Common myeloid progenitor, CD34-positive (primary cell): ENCODE data around the gene RHEBL1.

Experiments used
- CTCF ChIA-PET: fragments of 350-600 bp; sonication (Branson Sonifier 250); formaldehyde crosslinking; loops from one replicate; lab custom pipeline; 2021; ENCODE audit warnings: antibody characterized with exemption; lab: Charles Lee
- POLR2A ChIA-PET: fragments of 350-600 bp; sonication (Branson Sonifier 250); formaldehyde crosslinking; loops from one replicate; lab custom pipeline; 2021; ENCODE audit warnings: antibody characterized with exemption; lab: Charles Lee
- DNase-seq, 3 donors: peaks; one replicate each; pipeline versions ENCODE4 v3.0.0 to v3.0.0-alpha.2; 2013
- H3K27ac ChIP-seq, 2 experiments: 1 replicate in 1 of 2; 2 replicates in 1 of 2; pipeline ENCODE4 v1.7.0; 2013; ENCODE audit warnings: inconsistent platforms in 2 of 2, low read length in 2 of 2, mild to moderate bottlenecking in 2 of 2, low read depth in 1 of 2, moderate library complexity in 1 of 2; ENCODE audit not compliant: severe bottlenecking in 2 of 2, insufficient read depth in 1 of 2, poor library complexity in 1 of 2
- H3K27me3 ChIP-seq, 5 experiments: replicated peaks in 2 of 5; 1 replicate in 3 of 5; 2 replicates in 2 of 5; pipeline versions ENCODE4 v1.6.1 to v1.7.0; 2013; ENCODE audit warnings: low read length in 4 of 5, mild to moderate bottlenecking in 2 of 5, moderate library complexity in 2 of 5, inconsistent platforms in 1 of 5; ENCODE audit not compliant: insufficient read depth in 5 of 5, control insufficient read depth in 4 of 5
- H3K36me3 ChIP-seq, 4 experiments: 1 replicate in 2 of 4; 2 replicates in 2 of 4; pipeline versions ENCODE4 v1.6.1 to v1.7.0; 2013; ENCODE audit warnings: low read length in 3 of 4, control low read depth in 1 of 4, mild to moderate bottlenecking in 1 of 4; ENCODE audit not compliant: control insufficient read depth in 4 of 4, insufficient read depth in 4 of 4
- H3K4me1 ChIP-seq, 4 experiments: 1 replicate in 3 of 4; 2 replicates in 1 of 4; pipeline versions ENCODE4 v1.6.1 to v1.7.1; 2013; ENCODE audit warnings: low read length in 3 of 4, mild to moderate bottlenecking in 3 of 4, control low read depth in 1 of 4, inconsistent platforms in 1 of 4, moderate library complexity in 1 of 4; ENCODE audit not compliant: control insufficient read depth in 4 of 4, insufficient read depth in 4 of 4; ENCODE audit errors: control extremely low read depth in 1 of 4
- H3K4me3 ChIP-seq, 7 experiments: 1 replicate in 4 of 7; 2 replicates in 3 of 7; pipeline versions ENCODE4 v1.5.1 to v1.7.0; 2013; ENCODE audit warnings: mild to moderate bottlenecking in 7 of 7, low read length in 6 of 7, moderate library complexity in 6 of 7, inconsistent platforms in 2 of 7, low read depth in 2 of 7, control low read depth in 1 of 7; ENCODE audit not compliant: insufficient read depth in 4 of 7, control insufficient read depth in 1 of 7; ENCODE audit errors: extremely low read depth in 1 of 7
- H3K9me3 ChIP-seq, 5 experiments: 1 replicate in 4 of 5; 2 replicates in 1 of 5; pipeline versions ENCODE4 v1.6.1 to v1.7.1; 2013; ENCODE audit warnings: low read length in 4 of 5, mild to moderate bottlenecking in 2 of 5, inconsistent platforms in 1 of 5, low read depth in 1 of 5, moderate library complexity in 1 of 5; ENCODE audit not compliant: control insufficient read depth in 4 of 5, insufficient read depth in 2 of 5; ENCODE audit errors: control extremely low read depth in 1 of 5
- WGBS: methylation state at CpG from one replicate; pipeline ENCODE4 v1.1.5; 2013; ENCODE audit not compliant: insufficient coverage; 5-methylcytosine and 5-hydroxymethylcytosine counted together

RHEBL1 gene

GRCh38 chr12:49034286-49034622 lies 35.5 kb downstream of the RHEBL1 start:
- no CpG with 5 or more reads among the region's 4 CpGs for WGBS
- no peaks in the 10 kb centered on the region for H3K9me3 ChIP-seq

GRCh38 chr12:49033611-49034285 lies 36.0 kb downstream of the RHEBL1 start:
- H3K4me3 ChIP-seq: no peak overlapping the region
- H3K9me3 ChIP-seq: no peaks in the 10 kb centered on the region
- peaks cover 13 to 94% (median 84%) of the 10 kb centered on the region in 4 experiments for H3K36me3 ChIP-seq
- 98% methylated on average over 8 of the region's 12 CpGs for WGBS
- H3K4me1 ChIP-seq: no peaks in the 10 kb centered on the region
- no peak overlapping the region for H3K27ac ChIP-seq
- no peak for DNase-seq
- H3K27me3 ChIP-seq: no peaks in the 10 kb centered on the region
- ChIA-PET CTCF (interaction anchor here (0.8 to 10.7 kb wide), 5 partner anchors 12 to 37 kb away, joined by 3 to 121 read pairs (median 5); no protein-coding TSS in a partner anchor), POLR2A (no interaction called here)

More at GRCh38 chr12:49034286-49034622, 35.5 kb downstream of the RHEBL1 start:
- H3K4me3 ChIP-seq: no peak overlapping the region
- ChIA-PET POLR2A (no interaction called here), CTCF (interaction anchor here (1.4 to 10.7 kb wide), 3 partner anchors 12 to 22 kb away, joined by 5 to 121 read pairs (median 50); no protein-coding TSS in a partner anchor)
- H3K36me3 ChIP-seq: peaks cover 13 to 94% (median 83%) of the 10 kb centered on the region in 4 experiments
- no peak for DNase-seq
- no peaks in the 10 kb centered on the region for H3K4me1 ChIP-seq
- no peak overlapping the region for H3K27ac ChIP-seq
- H3K27me3 ChIP-seq: no peaks in the 10 kb centered on the region

- 83% methylated on average over 1 of the region's 3 CpGs for WGBS
- Histone ChIP-seq H3K36me3 (peaks cover 16 to 94% (median 84%) of the 10 kb centered on the region in 4 experiments), H3K4me1 (no peaks in the 10 kb centered on the region), H3K4me3 (no peak overlapping the region), H3K9me3 (no peaks in the 10 kb centered on the region), H3K27me3 (no peaks in the 10 kb centered on the region), H3K27ac (no peak overlapping the region)
- ChIA-PET CTCF (interaction anchor here (0.8 to 10.7 kb wide), 5 partner anchors 11 to 36 kb away, joined by 3 to 121 read pairs (median 5); no protein-coding TSS in a partner anchor), POLR2A (no interaction called here)
- DNase-seq: no peak
These were observed 36.9 kb downstream of the RHEBL1 start for GRCh38 chr12:49032679-49033447.

GRCh38 chr12:49032276-49032675 lies 37.5 kb downstream of the RHEBL1 start:
- no peaks in the 10 kb centered on the region for H3K27me3 ChIP-seq
- no peaks in the 10 kb centered on the region for H3K9me3 ChIP-seq
- ChIA-PET POLR2A (no interaction called here), CTCF (interaction anchor here (1.1 to 10.7 kb wide), 4 partner anchors 10 to 35 kb away, joined by 3 to 121 read pairs (median 28); no protein-coding TSS in a partner anchor)
- H3K27ac ChIP-seq: no peak overlapping the region
- H3K4me3 ChIP-seq: no peak overlapping the region
- H3K36me3 ChIP-seq: peaks cover 13 to 94% (median 85%) of the 10 kb centered on the region in 4 experiments
- WGBS: 94% methylated on average over 4 of the region's 4 CpGs
- DNase-seq: no peak
- H3K4me1 ChIP-seq: no peaks in the 10 kb centered on the region

- H3K27ac ChIP-seq: no peak overlapping the region
- H3K27me3 ChIP-seq: no peaks in the 10 kb centered on the region
- 97% methylated on average over 3 of the region's 8 CpGs for WGBS
- peaks cover 11 to 94% (median 82%) of the 10 kb centered on the region in 4 experiments for H3K36me3 ChIP-seq
- no peak for DNase-seq
- H3K4me1 ChIP-seq: no peaks in the 10 kb centered on the region
- H3K4me3 ChIP-seq: no peak overlapping the region
- H3K9me3 ChIP-seq: no peaks in the 10 kb centered on the region
- ChIA-PET CTCF (interaction anchor here (0.6 to 10.7 kb wide), 7 partner anchors 7 to 47 kb away, joined by 3 to 121 read pairs (median 5); no protein-coding TSS in a partner anchor), POLR2A (interaction anchor here (0.6 kb wide), 1 partner anchor 223 kb away, joined by 3 read pairs; no protein-coding TSS in a partner anchor)
These were observed 38.1 kb downstream of the RHEBL1 start for GRCh38 chr12:49031573-49032161.

- WGBS: 95% methylated on average over 19 of the region's 19 CpGs
These were observed 38.8 kb downstream of the RHEBL1 start for GRCh38 chr12:49030714-49031572.

More at GRCh38 chr12:49030714-49031572, 38.8 kb downstream of the RHEBL1 start:
- H3K36me3 ChIP-seq: peaks cover 14 to 97% (median 84%) of the 10 kb centered on the region in 4 experiments
- POLR2A ChIA-PET: interaction anchor here (3.4 kb wide), 1 partner anchor 11 kb away, joined by 14 read pairs; the partner anchor contains the start of gene PRKAG1
- no peaks in the 10 kb centered on the region for H3K9me3 ChIP-seq
- no peak for DNase-seq
- CTCF ChIA-PET: interaction anchor here (0.6 to 10.7 kb wide), 11 partner anchors 8 to 95 kb away, joined by 3 to 121 read pairs (median 3); no protein-coding TSS in a partner anchor
- no peak overlapping the region for H3K4me3 ChIP-seq
- no peak overlapping the region for H3K27ac ChIP-seq
- H3K27me3 ChIP-seq: no peaks in the 10 kb centered on the region
- no peaks in the 10 kb centered on the region for H3K4me1 ChIP-seq
